GM04503 (cell line): Measurements from ENCODE around the gene USF2.

Experiments
- DNase-seq: peaks from one replicate; pipeline ENCODE4 v3.0.0-alpha.2; 2012; ENCODE audit warnings: low read depth

USF2 gene

DNA sequence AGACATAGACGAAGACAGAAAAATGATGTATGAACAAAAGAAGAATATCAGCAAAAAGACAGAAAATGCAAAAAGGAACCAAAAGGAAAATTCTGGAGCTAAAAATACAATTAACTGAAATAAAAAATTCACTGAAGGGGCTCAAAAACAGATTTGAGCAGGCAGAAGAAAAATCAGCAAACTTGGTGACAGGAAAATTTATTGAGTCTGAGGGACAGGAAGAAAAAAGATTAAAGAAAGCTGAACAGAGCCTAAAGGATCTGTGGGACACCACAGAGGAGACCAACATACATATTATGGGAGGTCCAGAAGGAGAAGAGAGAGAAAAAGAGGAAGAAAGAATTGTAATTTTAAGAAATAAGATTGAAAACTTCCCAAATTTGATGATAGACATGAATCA, 27.3 kb upstream of the USF2 start:
- DNase-seq, result no peak

GRCh38 chr19:35246466-35247092, 22.2 kb upstream of the USF2 start:
- DNase-seq, result no peak

DNA sequence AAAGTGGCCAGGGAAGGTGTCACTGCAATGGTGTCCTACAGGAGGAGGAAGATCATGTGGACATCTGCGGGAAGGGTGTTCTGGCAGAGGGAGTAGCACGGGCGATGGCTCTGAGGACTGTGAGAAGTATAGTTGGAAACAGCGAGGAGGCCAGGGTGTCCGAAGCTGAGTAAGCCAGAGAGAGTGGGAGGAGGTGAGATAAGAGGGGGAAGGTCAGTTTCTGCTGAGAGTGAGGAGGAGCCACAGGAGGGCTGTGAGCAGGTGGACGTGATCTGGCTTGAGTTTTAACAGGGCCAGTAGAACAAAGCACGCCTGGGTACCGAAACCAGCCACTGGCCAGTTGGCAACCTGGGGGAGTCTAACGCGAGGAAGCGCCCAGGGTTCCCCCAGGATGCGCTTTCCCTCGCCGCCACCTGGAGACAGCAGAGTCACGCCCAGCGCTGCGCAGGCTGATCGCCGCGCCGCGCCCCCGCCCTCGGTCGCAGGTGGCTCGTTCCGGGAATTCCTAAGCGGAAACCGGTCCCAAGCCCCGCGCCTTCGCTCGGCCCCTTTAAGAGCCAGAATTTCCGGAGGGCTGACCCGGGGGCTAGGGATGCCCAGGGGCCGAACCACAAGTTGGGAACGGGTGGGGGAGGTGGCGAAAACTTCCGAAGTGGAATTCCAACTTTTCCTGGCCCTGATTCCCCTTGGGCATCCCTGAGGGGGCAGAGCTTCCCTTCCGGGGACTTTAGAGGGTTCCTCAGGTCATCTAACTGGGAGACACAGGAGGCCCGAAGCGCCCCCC, 21.0 kb upstream of the USF2 start:
- no peak for DNase-seq

GRCh38 chr19:35248310-35249145, 20.2 kb upstream of the USF2 start, which contains the start of gene LSR:
LSR (plus strand) TSS chr19:35249002; CDS start chr19:35249023, 21 bp downstream.
- no peak for DNase-seq

GRCh38 chr19:35249146-35249847, 19.5 kb upstream of the USF2 start:
- no peak for DNase-seq

GRCh38 chr19:35249848-35250711, 18.7 kb upstream of the USF2 start:
- no peak for DNase-seq

GRCh38 chr19:35251456-35251855, 17.3 kb upstream of the USF2 start:
- no peak for DNase-seq

GRCh38 chr19:35253316-35254286, 15.2 kb upstream of the USF2 start:
- DNase-seq, result no peak

- no peak for DNase-seq
Observed at GRCh38 chr19:35254341-35255297, 14.1 kb upstream of the USF2 start.

DNA sequence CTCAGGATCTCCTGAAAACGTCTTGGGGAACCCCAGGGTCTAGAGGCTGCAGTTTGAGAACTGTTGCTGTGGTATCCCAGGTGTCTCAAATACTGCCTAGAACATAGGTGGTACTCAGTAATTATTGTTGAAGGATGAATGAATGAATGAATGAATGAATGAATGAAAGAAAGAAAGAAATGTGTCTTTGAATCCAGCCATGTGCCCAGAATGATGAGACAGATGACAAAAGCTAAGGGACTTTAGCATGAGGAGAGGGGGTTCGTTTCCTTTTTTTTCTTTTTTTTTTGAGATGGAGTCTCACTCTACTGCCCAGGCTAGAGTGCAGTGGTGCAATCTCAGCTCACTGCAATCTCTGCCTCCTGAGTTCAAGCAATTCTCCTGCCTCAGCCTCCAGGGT, 12.2 kb upstream of the USF2 start:
- DNase-seq, result no peak

GRCh38 chr19:35257113-35257461, 11.7 kb upstream of the USF2 start:
- no peak for DNase-seq

DNA sequence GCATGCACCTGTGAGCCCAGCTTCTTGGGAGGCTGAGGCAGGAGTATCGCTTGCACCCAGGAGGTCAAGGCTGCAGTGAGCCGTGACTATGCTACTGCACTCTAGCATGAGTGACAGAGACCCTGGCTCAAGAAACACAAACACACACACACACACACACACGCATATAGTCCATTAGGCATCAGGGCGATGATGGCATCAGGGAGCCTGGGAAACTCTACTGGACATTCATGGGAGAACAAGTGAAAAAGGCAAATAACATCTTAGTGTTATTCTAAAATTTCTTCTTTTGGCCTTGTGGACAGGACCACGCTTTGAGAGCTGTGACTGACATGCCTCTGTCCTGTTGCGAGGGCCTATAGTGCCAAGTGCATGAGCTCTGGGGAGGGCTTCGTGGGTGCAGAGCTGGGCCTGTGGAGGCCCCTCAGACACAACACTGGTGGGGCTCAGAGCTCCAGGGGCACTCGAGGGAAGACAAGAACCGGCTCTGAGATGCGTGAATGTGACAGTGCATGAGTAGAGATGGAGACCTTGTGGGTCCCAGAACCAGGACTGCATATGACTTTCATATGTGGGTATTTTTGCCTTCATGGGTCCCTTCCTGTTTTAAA, 8.0 kb upstream of the USF2 start:
- no peak for DNase-seq

GRCh38 chr19:35261356-35262100, 7.2 kb upstream of the USF2 start:
- DNase-seq, result no peak

DNA sequence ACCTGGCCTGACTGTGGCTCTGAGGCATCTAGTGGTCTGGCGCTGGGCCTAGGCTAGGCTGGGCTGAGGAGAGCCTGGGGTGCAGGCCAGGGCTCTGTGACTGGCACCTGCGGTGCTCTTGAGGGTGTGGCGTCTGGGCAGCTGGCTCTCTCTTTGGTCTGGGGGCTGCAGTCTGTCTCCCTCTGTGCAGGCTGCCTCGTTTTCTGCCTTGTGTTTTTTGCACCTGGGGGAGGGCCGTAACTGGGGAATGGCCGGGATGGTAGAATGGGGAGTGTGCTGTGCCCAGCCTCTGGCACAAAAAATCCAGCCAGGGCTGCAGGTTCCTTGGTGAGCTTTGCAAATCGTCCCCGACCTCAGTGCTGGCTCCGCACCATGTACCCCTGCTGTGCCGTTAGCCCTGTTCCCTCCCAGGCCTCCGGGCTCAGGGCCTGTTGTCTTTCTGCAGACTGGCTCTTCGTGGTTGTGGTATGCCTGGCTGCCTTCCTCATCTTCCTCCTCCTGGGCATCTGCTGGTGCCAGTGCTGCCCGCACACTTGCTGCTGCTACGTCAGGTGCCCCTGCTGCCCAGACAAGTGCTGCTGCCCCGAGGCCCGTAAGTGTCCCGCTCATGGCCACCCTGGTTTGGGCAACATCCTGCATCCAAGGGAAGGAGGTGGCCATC, 6.5 kb upstream of the USF2 start:
- DNase-seq, result no peak

DNA sequence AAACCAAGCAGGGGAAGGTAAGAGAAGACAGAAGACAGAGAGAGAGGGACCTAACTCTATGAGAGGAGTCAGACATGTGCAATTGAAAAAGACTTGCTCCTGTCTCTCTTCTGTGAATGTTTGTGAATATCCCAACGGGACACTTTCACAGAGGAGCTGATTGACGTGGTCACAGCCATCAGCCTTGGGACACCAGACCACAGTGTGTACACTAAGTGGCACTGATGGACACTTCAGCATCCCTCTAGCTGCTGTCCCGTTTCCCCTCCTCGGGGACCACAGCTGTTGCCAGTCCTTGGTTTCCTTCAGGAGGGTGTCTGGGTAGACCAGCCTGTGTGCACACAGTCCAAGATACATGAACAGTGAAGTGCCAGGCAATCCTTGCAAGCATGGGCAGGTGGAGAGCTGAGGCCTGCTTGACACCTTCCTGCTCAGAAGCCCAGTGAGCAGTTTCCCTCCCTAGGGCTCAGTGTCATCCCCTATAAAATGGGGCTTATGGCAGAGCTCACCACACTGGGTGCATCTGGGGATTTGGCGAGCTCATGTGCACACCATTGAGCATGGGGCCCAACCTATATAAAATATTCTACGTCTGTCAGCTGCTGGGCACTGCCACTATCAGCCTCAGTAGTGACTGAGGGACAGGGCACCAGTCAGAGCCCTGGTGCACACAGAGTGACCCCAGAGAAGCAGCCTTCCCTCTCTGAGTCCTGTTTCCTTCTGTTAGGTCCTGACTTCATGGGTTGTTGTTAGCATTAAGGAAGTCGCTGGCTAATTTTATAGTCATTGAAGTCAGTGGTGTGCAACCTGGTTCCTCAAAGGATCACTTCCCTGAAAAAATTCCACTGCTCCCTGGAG, 4.3 kb upstream of the USF2 start:
- no peak for DNase-seq
